Gastroesophageal sphincter (tissue), 4 donors: ENCODE results near the gene NCKAP5. TPM values are rescaled to one million over a fixed set of nuclear protein-coding genes. Genes with fewer than 3 reads are reported as not detected.

Source experiments
- ATAC-seq: fragments of 150-250 bp; one replicate; pipeline ENCODE4 v1.9.1; 2016; ENCODE audit warnings: mild to moderate bottlenecking, moderate library complexity
- H3K27ac ChIP-seq, 4 donors: fragments of 200-600 bp; sonication (generic) in 3 of 4; 1 replicate in 3 of 4; 2 replicates in 1 of 4; pipeline ENCODE4 v1.5.1; 2016 to 2019
- H3K27me3 ChIP-seq: fragments of 200-600 bp; sonication (generic); one replicate; pipeline ENCODE4 v1.5.1; 2019
- H3K36me3 ChIP-seq, 2 donors: fragments of 200-600 bp; sonication (generic); one replicate each; pipeline ENCODE4 v1.5.1; 2019; ENCODE audit warnings: control low read depth in 1 of 2
- H3K4me1 ChIP-seq, 3 donors: fragments of 200-600 bp; sonication (generic); 1 replicate in 2 of 3; 2 replicates in 1 of 3; pipeline ENCODE4 v1.5.1; 2016 to 2019; ENCODE audit warnings: control low read depth in 2 of 3
- H3K4me3 ChIP-seq, 2 donors: fragments of 200-600 bp; sonication (generic); one replicate each; pipeline ENCODE4 v1.5.1; 2019; ENCODE audit warnings: mild to moderate bottlenecking in 1 of 2, moderate library complexity in 1 of 2
- H3K9me3 ChIP-seq, 3 donors: fragments of 200-600 bp; sonication (generic); one replicate each; pipeline ENCODE4 v1.5.1; 2017 to 2019; ENCODE audit warnings: control low read depth in 2 of 3
- EP300 ChIP-seq: sonication (generic); formaldehyde crosslinking; IDR thresholded peaks from one replicate; pipeline ENCODE4 v1.6.1; 2017; ENCODE audit warnings: antibody characterized with exemption, mild to moderate bottlenecking
- POLR2A ChIP-seq, 2 donors: fragments of 450-650 bp; IDR thresholded peaks; one replicate each; pipeline ENCODE4 v1.6.1; 2017; ENCODE audit warnings: antibody characterized with exemption in 2 of 2, mild to moderate bottlenecking in 2 of 2, moderate library complexity in 1 of 2
- POLR2AphosphoS5 ChIP-seq: sonication (generic); formaldehyde crosslinking; IDR thresholded peaks from one replicate; pipeline ENCODE4 v1.6.1; 2017; ENCODE audit warnings: antibody characterized with exemption
- WGBS, 2 donors: methylation state at CpG; one replicate each; pipeline ENCODE4 v1.1.5; 2018; ENCODE audit warnings: low coverage in 1 of 2; 5-methylcytosine and 5-hydroxymethylcytosine counted together
- total RNA-seq, 4 donors: library from RNA; depleted of rRNA; stranded (reverse); fragments of >200 nt; gene quantifications; one replicate each; pipeline ENCODE4 v1.1.0, GENCODE V29; 2016
- TF ChIP-seq, protein P1 (sequence below), 4 experiments: fragments of 200-600 bp in 2 of 4; fragments of 450-650 bp in 2 of 4; sonication (generic) in 1 of 4; IDR thresholded peaks; one replicate each; pipeline ENCODE4 v1.5.1; 2017 to 2019; ENCODE audit warnings: antibody characterized with exemption in 4 of 4, mild to moderate bottlenecking in 2 of 4, moderate library complexity in 2 of 4

Gene NCKAP5
- total RNA-seq, 4 donors from 2014 or later: 0.16 to 0.57 (median 0.33) TPM

DNA sequence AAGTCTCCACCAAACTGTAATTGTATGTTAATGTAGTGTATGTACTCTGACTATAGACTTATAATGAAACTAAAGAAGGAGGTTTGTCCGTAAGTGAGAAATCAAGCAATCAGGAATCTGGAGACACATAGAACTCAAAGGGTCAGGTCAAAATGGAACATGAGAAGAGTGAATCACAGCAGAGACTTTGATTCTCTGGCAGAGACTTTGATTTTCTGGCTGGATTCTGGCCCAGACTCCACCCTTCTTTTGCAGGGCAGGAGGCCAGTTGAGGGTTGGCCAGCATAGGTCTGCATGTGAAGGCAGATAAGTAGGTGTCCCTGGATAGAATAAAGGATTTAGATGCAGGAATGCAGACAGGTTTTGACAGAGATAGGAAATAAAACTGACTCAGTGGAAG is 11.0 kb upstream of the NCKAP5 start:
- H3K27me3 ChIP-seq: no peaks in the 10 kb centered on the region
- no peak overlapping the region for H3K4me3 ChIP-seq
- peaks cover 0 to 7% (median 0%) of the 10 kb centered on the region in 3 donors for H3K4me1 ChIP-seq
- ATAC-seq: no peak
- no peaks in the 10 kb centered on the region for H3K36me3 ChIP-seq
- WGBS, 2 donors: 40 to 60% methylated on average over 1 of the region's 1 CpG
- H3K27ac ChIP-seq: no peak overlapping the region
- TF ChIP-seq EP300: no peak
- TF ChIP-seq POLR2A (IDR thresholded peaks at IDR 0.05): no peak
- no peak for TF ChIP-seq POLR2AphosphoS5
- TF ChIP-seq, protein P1, sequence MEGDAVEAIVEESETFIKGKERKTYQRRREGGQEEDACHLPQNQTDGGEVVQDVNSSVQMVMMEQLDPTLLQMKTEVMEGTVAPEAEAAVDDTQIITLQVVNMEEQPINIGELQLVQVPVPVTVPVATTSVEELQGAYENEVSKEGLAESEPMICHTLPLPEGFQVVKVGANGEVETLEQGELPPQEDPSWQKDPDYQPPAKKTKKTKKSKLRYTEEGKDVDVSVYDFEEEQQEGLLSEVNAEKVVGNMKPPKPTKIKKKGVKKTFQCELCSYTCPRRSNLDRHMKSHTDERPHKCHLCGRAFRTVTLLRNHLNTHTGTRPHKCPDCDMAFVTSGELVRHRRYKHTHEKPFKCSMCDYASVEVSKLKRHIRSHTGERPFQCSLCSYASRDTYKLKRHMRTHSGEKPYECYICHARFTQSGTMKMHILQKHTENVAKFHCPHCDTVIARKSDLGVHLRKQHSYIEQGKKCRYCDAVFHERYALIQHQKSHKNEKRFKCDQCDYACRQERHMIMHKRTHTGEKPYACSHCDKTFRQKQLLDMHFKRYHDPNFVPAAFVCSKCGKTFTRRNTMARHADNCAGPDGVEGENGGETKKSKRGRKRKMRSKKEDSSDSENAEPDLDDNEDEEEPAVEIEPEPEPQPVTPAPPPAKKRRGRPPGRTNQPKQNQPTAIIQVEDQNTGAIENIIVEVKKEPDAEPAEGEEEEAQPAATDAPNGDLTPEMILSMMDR (IDR thresholded peaks at IDR 0.05): no peak
- no peaks in the 10 kb centered on the region for H3K9me3 ChIP-seq

DNA sequence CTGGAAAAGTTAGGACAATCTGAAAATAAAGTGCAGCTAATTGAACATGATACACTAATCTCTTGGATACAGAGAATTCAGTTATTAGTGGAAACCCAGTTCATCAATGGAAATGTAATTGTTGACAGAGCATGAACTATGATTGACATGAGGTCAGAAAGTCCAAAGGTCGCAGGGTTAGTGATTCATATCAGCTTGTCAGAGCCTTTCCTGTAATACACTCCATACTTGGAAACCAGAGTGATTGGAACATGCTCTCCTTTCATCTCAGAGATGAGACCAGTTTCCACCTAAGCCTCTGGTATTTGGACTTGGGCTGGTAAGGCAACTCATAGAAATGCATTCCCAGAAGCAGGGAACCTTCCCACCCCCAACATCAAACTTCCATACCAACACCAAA is 8.5 kb upstream of the NCKAP5 start:
- H3K4me1 ChIP-seq: peaks cover 0 to 7% (median 0%) of the 10 kb centered on the region in 3 donors
- no peaks in the 10 kb centered on the region for H3K9me3 ChIP-seq
- no peak for TF ChIP-seq POLR2A (IDR thresholded peaks at IDR 0.05)
- no peak for TF ChIP-seq EP300
- TF ChIP-seq, protein P1 (IDR thresholded peaks at IDR 0.05): no peak
- TF ChIP-seq POLR2AphosphoS5: no peak
- WGBS, 2 donors: 43 to 88% methylated on average over 1 of the region's 1 CpG
- H3K36me3 ChIP-seq: no peaks in the 10 kb centered on the region
- no peak overlapping the region for H3K27ac ChIP-seq
- H3K4me3 ChIP-seq: no peak overlapping the region
- ATAC-seq: no peak
- no peaks in the 10 kb centered on the region for H3K27me3 ChIP-seq

DNA sequence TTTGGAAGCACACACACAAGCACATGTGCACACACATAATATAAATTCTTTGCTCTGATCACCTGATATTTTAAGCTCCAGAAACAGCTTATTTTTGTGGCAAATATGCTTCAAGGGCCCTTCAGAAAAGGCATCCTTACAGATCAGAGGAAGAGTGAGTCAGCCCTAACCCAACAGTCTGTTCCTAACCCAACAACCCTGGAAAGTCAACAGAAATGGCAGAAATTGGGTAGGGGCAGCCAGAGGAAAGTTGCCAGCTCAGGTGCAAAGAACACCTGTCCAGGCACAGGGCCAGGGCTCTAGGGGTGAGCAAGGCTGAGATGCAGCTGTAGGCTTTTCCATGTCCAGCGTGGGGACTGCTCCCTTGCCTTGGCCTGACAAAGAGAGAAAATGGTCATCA is 6.4 kb upstream of the NCKAP5 start:
- no peak for ATAC-seq
- Histone ChIP-seq H3K9me3 (no peaks in the 10 kb centered on the region), H3K4me1 (peaks cover 0 to 7% (median 0%) of the 10 kb centered on the region in 3 donors), H3K27me3 (no peaks in the 10 kb centered on the region), H3K27ac (no peak overlapping the region), H3K36me3 (no peaks in the 10 kb centered on the region), H3K4me3 (no peak overlapping the region)
- 100% methylated on average over 1 of the region's 1 CpG for WGBS, 2 donors
- TF ChIP-seq POLR2AphosphoS5 (no peak), EP300 (no peak), POLR2A (IDR thresholded peaks at IDR 0.05) (no peak)
- TF ChIP-seq, protein P1 (IDR thresholded peaks at IDR 0.05): no peak

DNA sequence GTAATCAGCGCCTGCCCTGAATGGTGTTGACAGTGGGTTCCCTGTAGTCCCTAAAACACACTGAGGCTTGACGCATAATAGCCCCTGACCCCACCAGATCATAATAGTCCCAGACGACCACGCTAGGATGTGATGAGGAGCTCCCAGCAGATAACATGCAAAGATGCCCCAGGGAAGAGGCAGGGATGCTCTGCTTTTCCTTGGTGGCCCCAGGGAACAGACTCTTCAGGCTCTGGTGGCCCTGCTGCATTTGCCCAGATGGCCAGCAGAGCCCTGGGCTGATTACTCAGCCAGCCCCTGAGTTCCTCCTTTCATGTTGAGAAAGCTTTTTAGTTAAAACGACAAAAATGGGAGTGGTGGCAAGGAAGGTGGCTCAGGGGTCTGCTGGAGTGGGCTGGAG is 5.9 kb upstream of the NCKAP5 start:
- ATAC-seq: no peak

More for the DNA sequence above, 5.9 kb upstream of the NCKAP5 start:
- H3K27ac ChIP-seq: no peak overlapping the region
- WGBS, 2 donors: 67 to 91% methylated on average over 1 to 4 of the region's 5 CpGs
- peaks cover 0 to 4% (median 0%) of the 10 kb centered on the region in 3 donors for H3K4me1 ChIP-seq
- H3K27me3 ChIP-seq: no peaks in the 10 kb centered on the region
- no peaks in the 10 kb centered on the region for H3K36me3 ChIP-seq
- no peaks in the 10 kb centered on the region for H3K9me3 ChIP-seq
- TF ChIP-seq POLR2A (IDR thresholded peaks at IDR 0.05) (no peak), EP300 (no peak)
- TF ChIP-seq, protein P1 (IDR thresholded peaks at IDR 0.05): no peak
- no peak overlapping the region for H3K4me3 ChIP-seq
